ENCODE results near the gene TUBGCP4. TPM values are rescaled to one million over a fixed set of nuclear protein-coding genes. Genes with fewer than 3 reads are reported as not detected.

Gene TUBGCP4, protein sequence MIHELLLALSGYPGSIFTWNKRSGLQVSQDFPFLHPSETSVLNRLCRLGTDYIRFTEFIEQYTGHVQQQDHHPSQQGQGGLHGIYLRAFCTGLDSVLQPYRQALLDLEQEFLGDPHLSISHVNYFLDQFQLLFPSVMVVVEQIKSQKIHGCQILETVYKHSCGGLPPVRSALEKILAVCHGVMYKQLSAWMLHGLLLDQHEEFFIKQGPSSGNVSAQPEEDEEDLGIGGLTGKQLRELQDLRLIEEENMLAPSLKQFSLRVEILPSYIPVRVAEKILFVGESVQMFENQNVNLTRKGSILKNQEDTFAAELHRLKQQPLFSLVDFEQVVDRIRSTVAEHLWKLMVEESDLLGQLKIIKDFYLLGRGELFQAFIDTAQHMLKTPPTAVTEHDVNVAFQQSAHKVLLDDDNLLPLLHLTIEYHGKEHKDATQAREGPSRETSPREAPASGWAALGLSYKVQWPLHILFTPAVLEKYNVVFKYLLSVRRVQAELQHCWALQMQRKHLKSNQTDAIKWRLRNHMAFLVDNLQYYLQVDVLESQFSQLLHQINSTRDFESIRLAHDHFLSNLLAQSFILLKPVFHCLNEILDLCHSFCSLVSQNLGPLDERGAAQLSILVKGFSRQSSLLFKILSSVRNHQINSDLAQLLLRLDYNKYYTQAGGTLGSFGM
- total RNA-seq = 35.6 and 38.2 TPM in 2 replicates
- long read RNA-seq, full-length matches to known transcripts = 57 of 114 reads
- long read RNA-seq, partial matches to known transcripts = 15 of 114 reads
- long read RNA-seq, other reads (novel, unspliced or antisense) = 42 of 114 reads

DNA sequence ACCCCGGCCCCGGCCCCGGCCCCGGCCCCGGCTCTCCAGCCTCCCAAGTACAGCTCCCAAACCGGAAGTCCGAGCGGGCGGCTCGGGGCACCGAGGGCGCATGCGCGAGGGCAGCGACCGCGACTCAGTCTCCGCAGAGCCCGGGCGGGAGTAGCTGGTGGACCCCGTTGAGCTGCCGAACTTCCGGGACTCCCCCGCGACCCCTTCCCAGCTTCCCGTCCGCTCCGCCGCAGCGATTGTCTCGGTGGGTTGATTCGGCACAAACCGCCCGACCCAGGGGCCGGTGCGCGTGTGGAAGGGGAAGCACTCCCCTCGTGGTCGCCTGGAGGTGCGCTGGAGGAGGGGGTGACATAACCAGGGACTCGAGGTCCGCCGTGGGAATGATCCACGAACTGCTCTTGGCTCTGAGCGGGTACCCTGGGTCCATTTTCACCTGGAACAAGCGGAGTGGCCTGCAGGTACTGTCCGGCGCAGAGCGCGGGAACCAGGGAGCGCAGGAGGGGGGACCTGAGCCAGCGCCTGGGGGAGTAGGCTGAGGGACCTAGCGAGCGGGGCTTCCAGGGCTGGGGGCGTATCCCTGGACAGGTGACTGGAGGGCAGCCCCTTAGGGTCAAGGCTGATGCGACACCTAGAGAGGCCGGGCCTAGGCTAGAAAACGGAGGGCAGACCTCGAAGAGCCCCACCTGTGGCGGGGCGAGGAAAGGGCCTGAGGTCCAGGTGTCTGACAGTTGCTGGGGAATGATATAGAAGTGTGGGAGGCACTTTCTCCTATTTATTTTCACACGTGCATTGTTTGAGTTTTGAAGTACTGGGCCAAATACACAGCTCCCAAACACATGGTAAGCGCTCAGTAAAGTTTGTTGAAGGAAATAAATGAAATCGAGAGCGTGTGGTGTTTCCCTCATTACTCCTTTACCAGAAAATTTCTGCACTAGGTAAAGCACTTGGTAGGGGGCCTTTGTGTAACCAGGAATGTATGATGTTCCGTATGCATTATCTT lies at the start of gene TUBGCP4, which contains the start of gene ZSCAN29:
Gene TUBGCP4 (plus strand): TSS at position 127 of the 1,000 bp plus-strand sequence. CDS start 254 bp downstream, at position 381.
Gene ZSCAN29 (minus strand): TSS at position 69 of the 1,000 bp plus-strand sequence. CDS start 1,130 bp downstream, outside the sequence.
- peaks cover 38% of the 10 kb centered on the region for H3K36me3 Mint-ChIP-seq (ENCODE audit: low read depth)
- peaks cover 57% of the 10 kb centered on the region for H3K4me1 Mint-ChIP-seq
- peak within 1 kb of the TSS; percentile 94 for H3K4me3 Mint-ChIP-seq
- DNase-seq (ENCODE audit: low read depth, low spot score) = peak; percentile 84
- H3K27me3 Mint-ChIP-seq (ENCODE audit: low read depth) = no peaks in the 10 kb centered on the region
- peak within 1 kb of the TSS; percentile 87 for H3K27ac Mint-ChIP-seq (ENCODE audit: unreplicated experiment)
- H3K9me3 Mint-ChIP-seq = peaks cover 12% of the 10 kb centered on the region
- TF ChIP-seq, protein P1, sequence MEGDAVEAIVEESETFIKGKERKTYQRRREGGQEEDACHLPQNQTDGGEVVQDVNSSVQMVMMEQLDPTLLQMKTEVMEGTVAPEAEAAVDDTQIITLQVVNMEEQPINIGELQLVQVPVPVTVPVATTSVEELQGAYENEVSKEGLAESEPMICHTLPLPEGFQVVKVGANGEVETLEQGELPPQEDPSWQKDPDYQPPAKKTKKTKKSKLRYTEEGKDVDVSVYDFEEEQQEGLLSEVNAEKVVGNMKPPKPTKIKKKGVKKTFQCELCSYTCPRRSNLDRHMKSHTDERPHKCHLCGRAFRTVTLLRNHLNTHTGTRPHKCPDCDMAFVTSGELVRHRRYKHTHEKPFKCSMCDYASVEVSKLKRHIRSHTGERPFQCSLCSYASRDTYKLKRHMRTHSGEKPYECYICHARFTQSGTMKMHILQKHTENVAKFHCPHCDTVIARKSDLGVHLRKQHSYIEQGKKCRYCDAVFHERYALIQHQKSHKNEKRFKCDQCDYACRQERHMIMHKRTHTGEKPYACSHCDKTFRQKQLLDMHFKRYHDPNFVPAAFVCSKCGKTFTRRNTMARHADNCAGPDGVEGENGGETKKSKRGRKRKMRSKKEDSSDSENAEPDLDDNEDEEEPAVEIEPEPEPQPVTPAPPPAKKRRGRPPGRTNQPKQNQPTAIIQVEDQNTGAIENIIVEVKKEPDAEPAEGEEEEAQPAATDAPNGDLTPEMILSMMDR (conservative IDR thresholded peaks at IDR 0.05) = peak; percentile 54

DNA sequence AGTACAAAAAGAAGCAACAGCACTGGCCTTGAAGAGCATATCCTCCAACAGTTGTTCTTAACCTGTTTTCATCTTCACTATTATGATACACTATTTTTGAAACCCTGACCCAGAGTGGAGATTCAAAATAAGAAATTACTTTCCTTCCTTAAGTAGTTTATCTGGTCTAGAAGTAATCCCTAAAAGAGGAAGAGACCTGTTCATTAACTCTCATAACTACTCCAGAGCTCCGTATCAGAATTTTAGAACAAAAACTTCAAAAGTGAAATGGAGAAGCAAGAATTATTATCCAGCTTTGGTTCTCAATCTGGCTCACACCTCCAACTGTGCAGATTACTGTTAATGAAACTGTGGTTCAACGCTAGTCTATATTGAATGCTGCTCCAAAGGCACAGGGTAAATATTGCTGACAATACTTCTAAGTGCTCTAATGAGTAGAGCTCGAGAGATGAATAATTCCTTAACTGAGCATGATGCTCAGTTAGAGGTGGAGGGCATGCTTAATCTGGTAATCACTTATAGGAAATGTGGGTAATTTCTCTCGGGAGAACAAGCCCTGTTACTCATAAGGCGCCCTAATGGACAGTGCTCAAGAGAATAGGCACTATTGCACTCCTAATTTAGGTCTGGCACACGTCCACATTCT lies 45.7 kb upstream of the TUBGCP4 start:
- Mint-ChIP-seq H3K27ac (ENCODE audit: unreplicated experiment) (no peak overlapping the region), H3K36me3 (ENCODE audit: low read depth) (peaks cover 14% of the 10 kb centered on the region), H3K9me3 (no peaks in the 10 kb centered on the region), H3K27me3 (ENCODE audit: low read depth) (peaks cover 27% of the 10 kb centered on the region), H3K4me1 (peaks cover 13% of the 10 kb centered on the region), H3K4me3 (no peak overlapping the region)
- TF ChIP-seq, protein P1 (conservative IDR thresholded peaks at IDR 0.05) = no peak
- no peak for DNase-seq (ENCODE audit: low read depth, low spot score)

DNA sequence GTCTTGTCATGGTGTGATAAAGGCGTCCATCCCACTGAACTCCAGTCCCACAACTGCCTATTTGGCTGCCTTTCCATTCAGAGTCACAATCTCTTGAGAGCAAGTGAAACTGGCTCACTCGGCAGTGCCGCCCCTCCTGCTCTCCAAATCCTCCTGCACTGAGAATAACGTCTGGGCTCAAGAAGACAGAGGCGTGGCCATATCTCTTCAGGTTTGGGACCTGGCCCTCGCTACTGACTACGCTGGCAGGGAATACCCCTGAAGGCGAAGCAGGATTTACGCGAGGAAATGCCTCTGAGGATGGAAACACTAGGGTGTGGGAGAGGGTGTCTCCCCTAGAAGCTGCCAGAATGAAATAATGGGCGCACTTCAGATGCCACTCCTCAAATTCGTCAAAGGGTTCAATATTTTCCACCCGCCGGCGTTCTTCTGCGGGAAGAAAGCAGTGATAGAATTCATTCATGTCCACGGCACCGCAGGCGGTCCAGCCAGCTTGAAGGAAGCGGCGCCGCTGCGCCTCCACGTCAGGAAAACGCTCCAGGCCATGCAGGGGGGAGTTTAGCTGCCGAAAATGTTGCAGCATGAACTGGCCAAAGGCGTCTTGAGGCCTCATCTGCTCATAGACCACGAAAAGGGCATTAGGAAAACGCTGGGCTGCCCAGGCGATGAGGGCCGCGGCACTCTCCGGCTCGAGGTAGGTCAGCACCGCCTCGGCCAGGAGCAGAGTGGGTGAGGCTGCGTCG lies 41.5 kb upstream of the TUBGCP4 start:
- Mint-ChIP-seq H3K4me3 (peak overlapping the region; percentile 99), H3K4me1 (peaks cover 27% of the 10 kb centered on the region), H3K36me3 (ENCODE audit: low read depth) (peaks cover 17% of the 10 kb centered on the region), H3K27ac (ENCODE audit: unreplicated experiment) (peak overlapping the region; percentile 78), H3K9me3 (no peaks in the 10 kb centered on the region), H3K27me3 (ENCODE audit: low read depth) (peaks cover 8% of the 10 kb centered on the region)
- TF ChIP-seq, protein P1 (conservative IDR thresholded peaks at IDR 0.05) = no peak
- peak; percentile 13 for DNase-seq (ENCODE audit: low read depth, low spot score)

DNA sequence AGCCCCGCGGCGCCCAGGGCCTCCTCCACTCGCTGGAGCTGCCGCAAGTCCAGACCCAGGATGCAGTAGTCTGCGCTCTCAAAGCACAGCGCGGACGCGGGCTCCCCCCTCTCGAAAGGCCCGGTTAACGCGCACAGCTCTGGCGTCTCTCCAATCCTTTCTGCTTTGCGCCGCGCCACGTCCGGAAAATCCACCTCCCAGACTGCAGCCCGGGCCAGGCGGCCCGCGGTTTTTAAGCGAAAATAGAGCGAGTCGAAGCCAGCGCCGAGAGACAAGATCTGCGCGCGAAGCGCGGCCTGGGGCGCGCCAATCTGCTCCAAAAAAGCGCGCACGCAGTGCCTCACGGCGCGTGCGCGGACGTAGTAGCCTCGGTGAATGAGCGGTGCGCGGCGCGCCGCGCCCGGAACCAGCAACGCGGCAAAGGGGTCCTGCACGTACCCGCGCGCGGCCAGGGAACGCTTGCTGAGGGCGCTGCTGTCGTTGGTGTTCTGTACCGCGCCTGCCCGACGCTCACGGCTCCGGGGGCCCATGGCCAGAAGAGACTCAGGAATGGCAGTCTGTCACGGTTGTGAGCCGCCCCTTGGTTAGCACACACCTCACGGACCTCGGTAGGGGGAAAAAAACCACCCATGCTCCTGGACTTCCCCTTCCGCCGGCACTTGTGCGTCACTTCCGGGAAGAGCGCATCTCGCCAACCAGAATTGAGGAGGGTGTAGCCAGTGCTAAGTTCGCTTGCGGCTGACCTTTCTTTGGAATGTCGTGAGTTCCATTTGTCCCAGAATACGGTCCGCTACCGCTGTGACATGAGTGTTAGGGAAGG lies 40.7 kb upstream of the TUBGCP4 start, which contains the start of gene LCMT2:
Gene LCMT2 (minus strand): TSS at position 614 of the 820 bp plus-strand sequence. CDS start 84 bp downstream, at position 530.
- Mint-ChIP-seq H3K36me3 (ENCODE audit: low read depth) (peaks cover 17% of the 10 kb centered on the region), H3K27me3 (ENCODE audit: low read depth) (peaks cover 3% of the 10 kb centered on the region), H3K27ac (ENCODE audit: unreplicated experiment) (peak within 1 kb of the TSS; percentile 98)

More for the DNA sequence above, 40.7 kb upstream of the TUBGCP4 start, which contains the start of gene LCMT2:
- H3K4me1 Mint-ChIP-seq = peaks cover 27% of the 10 kb centered on the region
- DNase-seq (ENCODE audit: low read depth, low spot score) = peak; percentile 71
- TF ChIP-seq, protein P1 (conservative IDR thresholded peaks at IDR 0.05) = no peak
- no peaks in the 10 kb centered on the region for H3K9me3 Mint-ChIP-seq
- peak within 1 kb of the TSS; percentile 99 for H3K4me3 Mint-ChIP-seq

All from neural crest cell (in vitro differentiated cells).